A549 treated with AZD9567 at 1 μM for 4 hours (cell line): ENCODE measurements around the gene HSD17B10. TPM values are rescaled to one million over a fixed set of nuclear protein-coding genes. Genes with fewer than 3 reads are reported as not detected.

ENCODE experiments used
- total RNA-seq: library from RNA; stranded (reverse); fragments of 200-300 nt; extraction: Qiagen RNA extraction; gene quantifications from 5 replicates; pipeline ENCODE4 v1.2.3, GENCODE V29; 2022; ENCODE audit not compliant: insufficient read depth

The HSD17B10 gene
- total RNA-seq: 177 to 199 TPM (median 191 TPM) in 5 replicates

GRCh38 chrX:53433651-53434639 lies at the start of gene HSD17B10:
TSS of gene HSD17B10 (minus strand) at chrX:53434370. CDS start at chrX:53434345, 25 bp downstream.

GRCh38 chrX:53422861-53423306 lies 11.3 kb downstream of the HSD17B10 start, which contains the start of gene RIBC1:
TSS of gene RIBC1 (plus strand) at chrX:53422873. CDS start at chrX:53426277, 3,404 bp downstream.

GRCh38 chrX:53422086-53422860 lies 11.9 kb downstream of the HSD17B10 start, which contains the start of gene SMC1A:
TSS of gene SMC1A (minus strand) at chrX:53422654. CDS start at chrX:53422600, 54 bp downstream.

Other genes with a start within 250 kb of the HSD17B10 start
- gene KDM5C, start 209.2 kb downstream of the HSD17B10 start, total RNA-seq: 39.1 to 55.3 TPM (median 52.4 TPM) in 5 replicates
- gene IQSEC2, start 152.8 kb downstream of the HSD17B10 start, total RNA-seq: 31.4 to 42.4 TPM (median 34.7 TPM) in 5 replicates
- 46.3 to 57.5 TPM (median 53.9 TPM) in 5 replicates for gene SMC1A, start 11.7 kb downstream of the HSD17B10 start, total RNA-seq
- 0.49 to 1.5 TPM (median 0.70 TPM) in 5 replicates for gene RIBC1, start 11.5 kb downstream of the HSD17B10 start, total RNA-seq